HepG2 (cell line): ENCODE results near the gene AKAP14. TPM values are rescaled to one million over a fixed set of nuclear protein-coding genes. Genes with fewer than 3 reads are reported as not detected.

Experiments
- ATF1 ChIP-seq: IDR thresholded peaks from 2 replicates; pipeline ENCODE4 v1.6.1; 2016; ENCODE audit warnings: mild to moderate bottlenecking, control low read depth
- BORCS8-MEF2B ChIP-seq: sonication (generic); formaldehyde crosslinking; IDR thresholded peaks from 2 replicates; pipeline ENCODE4 v1.8.0; 2022; ENCODE audit warnings: mild to moderate bottlenecking, missing genetic modification reagents
- BRCA1 ChIP-seq: sonication (generic); formaldehyde crosslinking; IDR thresholded peaks from 2 replicates; pipeline ENCODE4 v1.4.0; 2020; ENCODE audit warnings: missing genetic modification reagents
- GATAD1 ChIP-seq: IDR thresholded peaks from 2 replicates; pipeline ENCODE4 v1.6.1; 2016; ENCODE audit warnings: missing genetic modification reagents, missing compliant biosample characterization
- HDAC1 ChIP-seq: sonication (generic); formaldehyde crosslinking; IDR thresholded peaks from 2 replicates; pipeline ENCODE4 v1.5.1; 2020; ENCODE audit warnings: mild to moderate bottlenecking, missing genetic modification reagents
- HOXA5 ChIP-seq: sonication (generic); formaldehyde crosslinking; IDR thresholded peaks from 2 replicates; pipeline ENCODE4 v1.4.0; 2020; ENCODE audit warnings: missing genetic modification reagents
- IKZF1 ChIP-seq: fragments of 450-650 bp; IDR thresholded peaks from 2 replicates; pipeline ENCODE4 v1.7.1; 2016
- MAZ ChIP-seq, 2 experiments: sonication (generic) in 1 of 2; formaldehyde crosslinking in 1 of 2; IDR thresholded peaks; 2 replicates each; pipeline versions ENCODE4 v1.5.0 to v1.6.1; 2012 to 2020; ENCODE audit warnings: low read depth in 2 of 2, mild to moderate bottlenecking in 2 of 2, borderline replicate concordance in 1 of 2, improper control_type of control experiment in 1 of 2, low read length in 1 of 2, missing genetic modification reagents in 1 of 2, moderate library complexity in 1 of 2
- PBX3 ChIP-seq: sonication (generic); formaldehyde crosslinking; IDR thresholded peaks from 2 replicates; pipeline ENCODE4 v1.8.1; 2023; ENCODE audit warnings: missing genetic modification reagents, inconsistent platforms, borderline replicate concordance
- SRSF4 ChIP-seq: fragments of 200-400 bp; formaldehyde crosslinking; IDR thresholded peaks from one replicate; pipeline ENCODE4 v1.6.1; 2018; ENCODE audit warnings: mild to moderate bottlenecking, low read depth, low read length, moderate library complexity; ENCODE audit not compliant: poor library complexity, severe bottlenecking
- XBP1 ChIP-seq: sonication (generic); formaldehyde crosslinking; IDR thresholded peaks from 2 replicates; pipeline ENCODE4 v1.5.0; 2020; ENCODE audit warnings: missing genetic modification reagents
- ZBED4 ChIP-seq: sonication (generic); formaldehyde crosslinking; IDR thresholded peaks from 2 replicates; pipeline ENCODE4 v1.4.0; 2020; ENCODE audit warnings: missing genetic modification reagents, borderline replicate concordance
- ZNF232 ChIP-seq: sonication (generic); formaldehyde crosslinking; IDR thresholded peaks from 2 replicates; pipeline ENCODE4 v1.4.0; 2020; ENCODE audit warnings: missing genetic modification reagents, borderline replicate concordance
- ZNF510 ChIP-seq: sonication (generic); formaldehyde crosslinking; IDR thresholded peaks from 2 replicates; pipeline ENCODE4 v1.4.0; 2020; ENCODE audit warnings: low read depth, mild to moderate bottlenecking, missing genetic modification reagents
- polyA plus RNA-seq, 8 experiments: library from polyadenylated mRNA; depleted of rRNA in 3 of 8; stranded (reverse) in 7 of 8; unstranded in 1 of 8; fragments of >200 nt; fragmentation: Illumina TruSeq in 4 of 8; extraction: Trizol in 4 of 8; gene quantifications; 2 replicates each; pipeline versions ENCODE4 v1.2.1 to v1.2.3, GENCODE V29; 2011 to 2016; ENCODE audit warnings: low read depth in 4 of 8, missing spikeins in 1 of 8, mixed read lengths in 1 of 8; ENCODE audit not compliant: insufficient read depth in 1 of 8
- total RNA-seq, 5 experiments: library from RNA; depleted of rRNA; stranded (reverse); fragments of >200 nt; fragmentation: Illumina TruSeq; extraction: Trizol; gene quantifications; 2 replicates each; pipeline ENCODE4 v1.2.3, GENCODE V29; 2016; ENCODE audit warnings: low read depth in 1 of 5
- TF ChIP-seq, protein P1 (sequence below), 2 experiments: sonication (generic) in 1 of 2; formaldehyde crosslinking in 1 of 2; IDR thresholded peaks; 2 replicates each; pipeline versions ENCODE4 v1.5.1 to v1.6.1; 2011 to 2020; ENCODE audit warnings: borderline replicate concordance in 1 of 2, low read depth in 1 of 2, low read length in 1 of 2, mild to moderate bottlenecking in 1 of 2, missing genetic modification reagents in 1 of 2, moderate library complexity in 1 of 2
- TF ChIP-seq, protein P2 (sequence below): sonication (generic); formaldehyde crosslinking; IDR thresholded peaks from 2 replicates; pipeline ENCODE4 v1.5.1; 2020; ENCODE audit warnings: mild to moderate bottlenecking, missing genetic modification reagents, moderate library complexity

The AKAP14 gene
- total and polyA plus RNA-seq, 2 of the 13 experiments (the other 11 are each of a cell fraction or from before 2014, with no cell fraction given): 0.20 to 1.7 TPM

DNA sequence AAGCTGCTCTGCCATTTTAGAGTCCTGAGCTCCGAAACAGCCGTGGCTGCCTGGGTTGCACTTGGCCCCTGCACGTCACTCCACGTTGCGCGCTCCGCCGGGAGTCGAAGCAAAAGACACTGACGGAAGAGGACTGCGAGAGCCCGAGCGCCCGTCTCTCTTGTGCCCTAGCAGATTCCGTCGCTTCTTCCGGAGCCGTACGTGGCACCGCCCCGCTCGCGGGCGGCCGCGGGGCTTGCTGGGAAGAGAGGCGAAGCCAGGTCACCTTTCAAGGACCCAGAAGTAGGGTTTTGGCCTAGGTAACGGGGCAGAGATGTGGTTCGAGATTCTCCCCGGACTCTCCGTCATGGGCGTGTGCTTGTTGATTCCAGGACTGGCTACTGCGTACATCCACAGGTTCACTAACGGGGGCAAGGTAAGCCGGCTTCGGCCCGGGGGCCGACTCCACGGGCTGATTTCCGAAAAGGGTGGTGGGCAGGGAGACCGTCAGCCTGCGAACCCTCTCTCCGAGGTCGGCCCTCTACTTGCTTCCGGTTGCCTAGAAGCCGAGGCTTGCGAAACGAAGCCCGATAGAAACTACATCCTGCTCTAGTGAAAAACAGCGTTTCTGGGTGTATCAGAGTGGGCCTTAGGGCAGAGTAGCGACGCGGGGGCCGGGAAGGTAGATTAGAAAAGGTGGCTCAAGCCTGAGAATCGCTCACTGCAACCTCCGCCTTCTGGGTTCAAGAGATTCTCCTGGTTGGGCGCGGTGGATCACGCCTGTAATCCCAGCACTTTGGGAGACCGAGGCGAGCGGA is 23.9 kb upstream of the AKAP14 start, which contains the start of the genes NDUFA1 and RNF113A (continued):
- TF ChIP-seq, protein P1, sequence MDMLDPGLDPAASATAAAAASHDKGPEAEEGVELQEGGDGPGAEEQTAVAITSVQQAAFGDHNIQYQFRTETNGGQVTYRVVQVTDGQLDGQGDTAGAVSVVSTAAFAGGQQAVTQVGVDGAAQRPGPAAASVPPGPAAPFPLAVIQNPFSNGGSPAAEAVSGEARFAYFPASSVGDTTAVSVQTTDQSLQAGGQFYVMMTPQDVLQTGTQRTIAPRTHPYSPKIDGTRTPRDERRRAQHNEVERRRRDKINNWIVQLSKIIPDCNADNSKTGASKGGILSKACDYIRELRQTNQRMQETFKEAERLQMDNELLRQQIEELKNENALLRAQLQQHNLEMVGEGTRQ (IDR thresholded peaks at IDR 0.05; ENCODE audit: low read depth, low read length): no peak
- TF ChIP-seq, protein P1 (CRISPR knock-in tag; IDR thresholded peaks at IDR 0.05; ENCODE audit: borderline replicate concordance): no peak
- TF ChIP-seq ZBED4 (CRISPR knock-in tag) (0 out of 2 replicates have a peak, but pooled peaks have one; percentile 21), BRCA1 (peak; percentile 92; the same call in 1 of the 2 replicates), ZNF510 (CRISPR knock-in tag) (no peak), BORCS8-MEF2B (peak; percentile 19; the same call in 1 of the 2 replicates), MAZ (IDR thresholded peaks at IDR 0.05; ENCODE audit: borderline replicate concordance, low read depth, low read length) (no peak), MAZ (CRISPR knock-in tag; IDR thresholded peaks at IDR 0.05; ENCODE audit: low read depth) (peak; percentile 69), HOXA5 (CRISPR knock-in tag) (peak; percentile 63; the same call in 1 of the 2 replicates), ATF1 (CRISPR knock-in tag) (0 out of 2 replicates have a peak, but pooled peaks have one; percentile 39), PBX3 (CRISPR knock-in tag) (0 out of 2 replicates have a peak, but pooled peaks have one; percentile 45), XBP1 (peak; percentile 88), HDAC1 (peak; percentile 77; the same call in 1 of the 2 replicates), SRSF4 (no peak), ZNF232 (CRISPR knock-in tag) (peak; percentile 92), GATAD1 (CRISPR knock-in tag) (peak; percentile 88), IKZF1 (no peak)
- TF ChIP-seq, protein P2, sequence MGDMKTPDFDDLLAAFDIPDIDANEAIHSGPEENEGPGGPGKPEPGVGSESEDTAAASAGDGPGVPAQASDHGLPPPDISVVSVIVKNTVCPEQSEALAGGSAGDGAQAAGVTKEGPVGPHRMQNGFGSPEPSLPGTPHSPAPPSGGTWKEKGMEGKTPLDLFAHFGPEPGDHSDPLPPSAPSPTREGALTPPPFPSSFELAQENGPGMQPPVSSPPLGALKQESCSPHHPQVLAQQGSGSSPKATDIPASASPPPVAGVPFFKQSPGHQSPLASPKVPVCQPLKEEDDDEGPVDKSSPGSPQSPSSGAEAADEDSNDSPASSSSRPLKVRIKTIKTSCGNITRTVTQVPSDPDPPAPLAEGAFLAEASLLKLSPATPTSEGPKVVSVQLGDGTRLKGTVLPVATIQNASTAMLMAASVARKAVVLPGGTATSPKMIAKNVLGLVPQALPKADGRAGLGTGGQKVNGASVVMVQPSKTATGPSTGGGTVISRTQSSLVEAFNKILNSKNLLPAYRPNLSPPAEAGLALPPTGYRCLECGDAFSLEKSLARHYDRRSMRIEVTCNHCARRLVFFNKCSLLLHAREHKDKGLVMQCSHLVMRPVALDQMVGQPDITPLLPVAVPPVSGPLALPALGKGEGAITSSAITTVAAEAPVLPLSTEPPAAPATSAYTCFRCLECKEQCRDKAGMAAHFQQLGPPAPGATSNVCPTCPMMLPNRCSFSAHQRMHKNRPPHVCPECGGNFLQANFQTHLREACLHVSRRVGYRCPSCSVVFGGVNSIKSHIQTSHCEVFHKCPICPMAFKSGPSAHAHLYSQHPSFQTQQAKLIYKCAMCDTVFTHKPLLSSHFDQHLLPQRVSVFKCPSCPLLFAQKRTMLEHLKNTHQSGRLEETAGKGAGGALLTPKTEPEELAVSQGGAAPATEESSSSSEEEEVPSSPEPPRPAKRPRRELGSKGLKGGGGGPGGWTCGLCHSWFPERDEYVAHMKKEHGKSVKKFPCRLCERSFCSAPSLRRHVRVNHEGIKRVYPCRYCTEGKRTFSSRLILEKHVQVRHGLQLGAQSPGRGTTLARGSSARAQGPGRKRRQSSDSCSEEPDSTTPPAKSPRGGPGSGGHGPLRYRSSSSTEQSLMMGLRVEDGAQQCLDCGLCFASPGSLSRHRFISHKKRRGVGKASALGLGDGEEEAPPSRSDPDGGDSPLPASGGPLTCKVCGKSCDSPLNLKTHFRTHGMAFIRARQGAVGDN (CRISPR knock-in tag): peak; percentile 90
